Activated CD8-positive, alpha-beta memory T cell treated with anti-CD3 and anti-CD28 coated beads for 36 hours (primary cell): ENCODE measurements around the gene INPPL1. TPM values are rescaled to one million over a fixed set of nuclear protein-coding genes. Genes with fewer than 3 reads are reported as not detected.

Source experiments
- CTCF ChIA-PET: fragments of 350-600 bp; sonication (Branson Sonifier 250); formaldehyde crosslinking; loops from one replicate; lab custom pipeline; 2021; ENCODE audit warnings: antibody characterized with exemption; lab: Charles Lee
- POLR2A ChIA-PET: fragments of 350-600 bp; sonication (Branson Sonifier 250); formaldehyde crosslinking; loops from one replicate; lab custom pipeline; 2021; ENCODE audit warnings: antibody characterized with exemption; lab: Charles Lee
- total RNA-seq, 2 experiments: library from RNA; stranded (reverse); gene quantifications; one replicate each; pipeline ENCODE4 v1.2.3, GENCODE V29; 2021

Gene INPPL1
- total RNA-seq, 2 experiments from 2014 or later: 93.9 to 104 TPM

GRCh38 chr11:72228844-72229231 lies 4.3 kb downstream of the INPPL1 start:
- CTCF ChIA-PET: interaction anchor here (0.7 to 2.6 kb wide), 2 partner anchors 9 to 62 kb away, joined by 3 to 10 read pairs; no protein-coding TSS in a partner anchor
- POLR2A ChIA-PET: interaction anchor here (0.7 kb wide), 1 partner anchor 14 kb away, joined by 4 read pairs; no protein-coding TSS in a partner anchor

GRCh38 chr11:72229336-72229924 lies 4.9 kb downstream of the INPPL1 start:
- POLR2A ChIA-PET: no interaction called here
- CTCF ChIA-PET: interaction anchor here (2.6 kb wide), 1 partner anchor 8 kb away, joined by 10 read pairs; no protein-coding TSS in a partner anchor

- ChIA-PET CTCF (interaction anchor here (2.6 kb wide), 1 partner anchor 8 kb away, joined by 10 read pairs; no protein-coding TSS in a partner anchor), POLR2A (no interaction called here)
Observed at GRCh38 chr11:72229925-72230763, 5.6 kb downstream of the INPPL1 start.

GRCh38 chr11:72230764-72231365 lies 6.3 kb downstream of the INPPL1 start:
- ChIA-PET POLR2A (no interaction called here), CTCF (no interaction called here)

GRCh38 chr11:72231396-72232259 lies 7.1 kb downstream of the INPPL1 start:
- POLR2A ChIA-PET: no interaction called here

GRCh38 chr11:72232260-72233055 lies 7.9 kb downstream of the INPPL1 start:
- POLR2A ChIA-PET: no interaction called here
- CTCF ChIA-PET: no interaction called here

More at GRCh38 chr11:72231396-72232259, 7.1 kb downstream of the INPPL1 start:
- CTCF ChIA-PET: no interaction called here

GRCh38 chr11:72233056-72233772 lies 8.6 kb downstream of the INPPL1 start:
- ChIA-PET CTCF (no interaction called here), POLR2A (no interaction called here)

GRCh38 chr11:72233773-72234513 lies 9.4 kb downstream of the INPPL1 start:
- ChIA-PET POLR2A (interaction anchor here (0.7 to 1.4 kb wide), 2 partner anchors 11 to 188 kb away, joined by 3 to 5 read pairs; no protein-coding TSS in a partner anchor), CTCF (no interaction called here)

- CTCF ChIA-PET: no interaction called here
- POLR2A ChIA-PET: interaction anchor here (0.7 to 1.4 kb wide), 2 partner anchors 11 to 189 kb away, joined by 3 to 5 read pairs; no protein-coding TSS in a partner anchor
Observed at GRCh38 chr11:72234514-72234830, 9.9 kb downstream of the INPPL1 start.

GRCh38 chr11:72234920-72235319 lies 10.4 kb downstream of the INPPL1 start:
- ChIA-PET POLR2A (interaction anchor here (1.4 kb wide), 1 partner anchor 12 kb away, joined by 3 read pairs; no protein-coding TSS in a partner anchor), CTCF (no interaction called here)

GRCh38 chr11:72235351-72236057 lies 10.9 kb downstream of the INPPL1 start:
- POLR2A ChIA-PET: interaction anchor here (1.4 kb wide), 1 partner anchor 12 kb away, joined by 3 read pairs; no protein-coding TSS in a partner anchor
- CTCF ChIA-PET: no interaction called here

GRCh38 chr11:72236083-72236697 lies 11.6 kb downstream of the INPPL1 start:
- CTCF ChIA-PET: no interaction called here
- POLR2A ChIA-PET: no interaction called here

- CTCF ChIA-PET: interaction anchor here (0.7 to 0.9 kb wide), 2 partner anchors 153 to 235 kb away, joined by 3 read pairs; no protein-coding TSS in a partner anchor
- POLR2A ChIA-PET: no interaction called here
Observed at GRCh38 chr11:72236774-72237111, 12.2 kb downstream of the INPPL1 start.

GRCh38 chr11:72237112-72237931 lies 12.8 kb downstream of the INPPL1 start:
- ChIA-PET POLR2A (interaction anchor here (1.1 kb wide), 1 partner anchor 12 kb away, joined by 3 read pairs; no protein-coding TSS in a partner anchor), CTCF (interaction anchor here (0.7 to 1.6 kb wide), 9 partner anchors 8 to 234 kb away, joined by 3 to 10 read pairs (median 4); partner anchors contain the start of gene INPPL1)

GRCh38 chr11:72238040-72238450 lies 13.5 kb downstream of the INPPL1 start:
- POLR2A ChIA-PET: interaction anchor here (1.1 kb wide), 1 partner anchor 13 kb away, joined by 3 read pairs; no protein-coding TSS in a partner anchor
- CTCF ChIA-PET: interaction anchor here (0.7 to 1.6 kb wide), 10 partner anchors 9 to 176 kb away, joined by 3 to 10 read pairs (median 4); partner anchors contain the start of gene INPPL1
